ENCODE results near the gene UCHL5.

UCHL5 gene

DNA sequence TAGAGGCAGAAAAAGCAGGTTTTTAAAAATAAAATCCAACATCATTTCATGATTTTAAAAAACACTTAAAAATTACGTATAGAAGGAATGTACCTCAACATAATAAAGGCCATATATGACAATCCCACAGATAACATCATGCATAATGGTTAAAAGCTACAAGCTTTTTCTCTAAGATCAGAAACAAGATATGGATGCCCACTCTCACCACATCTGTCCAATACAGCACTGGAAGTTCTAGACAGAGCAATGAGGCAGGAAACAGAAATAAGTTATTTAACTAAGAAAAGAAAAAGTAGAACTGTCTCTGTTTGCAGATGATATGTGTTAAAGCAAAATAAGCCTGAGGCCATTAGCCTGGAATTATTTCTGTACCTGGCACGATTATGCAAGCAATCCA lies 96.3 kb downstream of the UCHL5 start:
- no peak for DNase-seq

Data from activated naive CD4-positive, alpha-beta T cell (primary cell).